ENCODE data around the gene KNDC1.

GRCh38 chr10:133177380-133178157 lies 17.6 kb downstream of the KNDC1 start:
- TF ChIP-seq CTCF (optimal IDR thresholded peaks at IDR 0.05 in 1 of 3, IDR thresholded peaks at IDR 0.05 in 1 of 3, conservative IDR thresholded peaks at IDR 0.05 in 1 of 3; ENCODE audit: extremely low read depth in 1 of 3, insufficient read depth in 2 of 3, low read length in 3 of 3) (no peak), EZH2 (IDR thresholded peaks at IDR 0.05; ENCODE audit: low read length) (no peak)
